ENCODE measurements around the gene STRN3. TPM values are rescaled to one million over a fixed set of nuclear protein-coding genes. Genes with fewer than 3 reads are reported as not detected.

The STRN3 gene
- total RNA-seq, 1 experiment from 2014 or later, result 27.7 TPM

- DNase-seq (ENCODE audit: low read depth), result no peak
These were observed 152.7 kb downstream of the STRN3 start for GRCh38 chr14:30873308-30874119.

GRCh38 chr14:30872602-30873001, 153.6 kb downstream of the STRN3 start:
- DNase-seq (ENCODE audit: low read depth), result no peak

- DNase-seq (ENCODE audit: low read depth), result no peak
These were observed 156.5 kb downstream of the STRN3 start for GRCh38 chr14:30869551-30870155.

- DNase-seq (ENCODE audit: low read depth), result no peak
These were observed 157.4 kb downstream of the STRN3 start for GRCh38 chr14:30868736-30869135.

- no peak for DNase-seq (ENCODE audit: low read depth)
These were observed 161.2 kb downstream of the STRN3 start for GRCh38 chr14:30864934-30865333.

GRCh38 chr14:30861200-30861599, 165.0 kb downstream of the STRN3 start:
- DNase-seq (ENCODE audit: low read depth), result no peak

- no peak for DNase-seq (ENCODE audit: low read depth)
These were observed 170.7 kb downstream of the STRN3 start for GRCh38 chr14:30855345-30856037.

- no peak for DNase-seq (ENCODE audit: low read depth)
These were observed 171.7 kb downstream of the STRN3 start for GRCh38 chr14:30854492-30854891.

GRCh38 chr14:30853946-30854345, 172.2 kb downstream of the STRN3 start:
- no peak for DNase-seq (ENCODE audit: low read depth)

- DNase-seq (ENCODE audit: low read depth), result no peak
These were observed 176.2 kb downstream of the STRN3 start for GRCh38 chr14:30849983-30850382.

GRCh38 chr14:30849354-30849753, 176.8 kb downstream of the STRN3 start:
- no peak for DNase-seq (ENCODE audit: low read depth)

GRCh38 chr14:30848449-30849240, 177.5 kb downstream of the STRN3 start:
- DNase-seq (ENCODE audit: low read depth), result no peak

Other genes starting within 250 kb of the STRN3 start
- gene COCH, start 151.8 kb downstream of the STRN3 start, total RNA-seq (2014; rRNA removed; shearing (Covaris generic)), result 35.5 and 43.5 TPM in 2 replicates
- 4.9 and 12.6 TPM in 2 replicates for gene AP4S1, start 730 bp downstream of the STRN3 start, total RNA-seq (2014; rRNA removed; shearing (Covaris generic))
- gene HECTD1, start 181.4 kb upstream of the STRN3 start, total RNA-seq (2014; rRNA removed; shearing (Covaris generic)), result 121 and 133 TPM in 2 replicates